NCI-H1092 treated with DMSO at 0.1 percent for 48 hours (cell line): ENCODE results near the gene PROSER3.
A peak's percentile ranks its signal among the peaks of the same experiment; 100 is the strongest.

ENCODE experiments used
- DNase-seq: peaks from one replicate; lab custom pipeline; 2025; lab: John Stamatoyannopoulos, UW

The PROSER3 gene

GRCh38 chr19:35739275-35740107 lies 18.5 kb upstream of the PROSER3 start:
- DNase-seq: no peak

GRCh38 chr19:35740108-35740422 lies 17.9 kb upstream of the PROSER3 start:
- no peak for DNase-seq

GRCh38 chr19:35740423-35741202 lies 17.4 kb upstream of the PROSER3 start:
- DNase-seq: peak; percentile 96

GRCh38 chr19:35741203-35741515 lies 16.8 kb upstream of the PROSER3 start:
- DNase-seq: peak; percentile 72

GRCh38 chr19:35742121-35742724 lies 15.8 kb upstream of the PROSER3 start, which contains the start of gene IGFLR1:
Gene IGFLR1 (minus strand): TSS chr19:35742452. CDS start chr19:35741180, 1,272 bp downstream.
- no peak for DNase-seq

GRCh38 chr19:35743640-35744429 lies 14.1 kb upstream of the PROSER3 start:
- DNase-seq: no peak

- peak; percentile 91 for DNase-seq
Measured at GRCh38 chr19:35744430-35745327, 13.3 kb upstream of the PROSER3 start.

- peak; percentile 96 for DNase-seq
Measured at GRCh38 chr19:35745328-35746086, 12.5 kb upstream of the PROSER3 start, which contains the start of the genes PSENEN and U2AF1L4. Gene PSENEN (plus strand): TSS chr19:35745651. CDS start chr19:35745931, 280 bp downstream. Gene U2AF1L4 (minus strand): TSS chr19:35745418. CDS start chr19:35745391, 27 bp downstream.

- no peak for DNase-seq
Measured at GRCh38 chr19:35746087-35746462, 11.9 kb upstream of the PROSER3 start.

- DNase-seq: no peak
Measured at GRCh38 chr19:35746531-35746930, 11.4 kb upstream of the PROSER3 start.

GRCh38 chr19:35748106-35749020 lies 9.6 kb upstream of the PROSER3 start, which contains the start of gene LIN37:
Gene LIN37 (plus strand): TSS chr19:35748576. CDS start chr19:35748725, 149 bp downstream.
- peak; percentile 98 for DNase-seq

GRCh38 chr19:35750167-35750566 lies 7.8 kb upstream of the PROSER3 start:
- no peak for DNase-seq

- DNase-seq: no peak
Measured at GRCh38 chr19:35751839-35752745, 5.9 kb upstream of the PROSER3 start.

GRCh38 chr19:35752746-35753350 lies 5.1 kb upstream of the PROSER3 start:
- no peak for DNase-seq

- DNase-seq: no peak
Measured at GRCh38 chr19:35753634-35754369, 4.2 kb upstream of the PROSER3 start.

GRCh38 chr19:35754370-35755130 lies 3.4 kb upstream of the PROSER3 start:
- no peak for DNase-seq
